Measurements from ENCODE around the gene LCP1.
"Not testable (repeated sequence)": the region's sequence is repeated elsewhere in the genome, so short reads cannot be mapped to it uniquely, and the experiment has no call there.

The LCP1 gene, protein sequence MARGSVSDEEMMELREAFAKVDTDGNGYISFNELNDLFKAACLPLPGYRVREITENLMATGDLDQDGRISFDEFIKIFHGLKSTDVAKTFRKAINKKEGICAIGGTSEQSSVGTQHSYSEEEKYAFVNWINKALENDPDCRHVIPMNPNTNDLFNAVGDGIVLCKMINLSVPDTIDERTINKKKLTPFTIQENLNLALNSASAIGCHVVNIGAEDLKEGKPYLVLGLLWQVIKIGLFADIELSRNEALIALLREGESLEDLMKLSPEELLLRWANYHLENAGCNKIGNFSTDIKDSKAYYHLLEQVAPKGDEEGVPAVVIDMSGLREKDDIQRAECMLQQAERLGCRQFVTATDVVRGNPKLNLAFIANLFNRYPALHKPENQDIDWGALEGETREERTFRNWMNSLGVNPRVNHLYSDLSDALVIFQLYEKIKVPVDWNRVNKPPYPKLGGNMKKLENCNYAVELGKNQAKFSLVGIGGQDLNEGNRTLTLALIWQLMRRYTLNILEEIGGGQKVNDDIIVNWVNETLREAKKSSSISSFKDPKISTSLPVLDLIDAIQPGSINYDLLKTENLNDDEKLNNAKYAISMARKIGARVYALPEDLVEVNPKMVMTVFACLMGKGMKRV

DNA sequence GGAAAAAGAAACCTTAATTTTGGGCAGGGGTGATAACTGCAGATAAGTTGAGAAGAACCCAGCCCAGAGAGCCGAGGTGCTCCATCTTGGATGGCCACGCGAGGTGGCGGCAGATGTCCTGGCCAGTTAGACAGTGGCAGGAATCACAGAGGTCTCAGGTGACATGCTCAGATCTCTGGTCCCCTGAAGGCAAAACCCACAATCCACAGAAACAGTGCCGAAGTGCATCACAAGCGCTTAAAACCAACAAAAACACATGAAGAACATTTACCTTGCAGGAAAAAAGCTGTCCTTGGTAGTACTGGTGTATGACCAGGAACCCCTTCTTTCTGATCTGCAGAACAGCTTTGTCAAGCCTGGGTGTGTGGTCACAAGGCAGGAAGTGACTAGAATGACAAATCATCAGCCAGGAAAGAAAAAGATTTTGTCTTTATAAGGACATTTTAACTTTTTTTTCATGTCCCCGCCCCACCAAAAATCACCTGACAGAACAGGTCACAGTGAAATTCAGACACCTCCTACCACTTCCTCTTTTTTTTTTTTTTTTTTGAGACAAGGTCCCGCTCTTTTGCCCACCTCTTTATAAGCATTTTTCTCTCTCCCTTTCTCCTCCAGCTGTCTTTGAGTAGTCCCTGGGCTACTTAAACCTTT, at the start of gene LCP1:
LCP1 (minus strand) TSS at position 338 of the 651 bp plus-strand sequence. CDS start 22,515 bp downstream, outside the sequence.
- in situ Hi-C loops (cut with MboI; ENCODE audit: low sequenced_read_pairs) = no loop called here

GRCh38 chr13:46229251-46229650, 47.3 kb upstream of the LCP1 start:
- in situ Hi-C loops (cut with MboI; ENCODE audit: low sequenced_read_pairs) = no loop called here

DNA sequence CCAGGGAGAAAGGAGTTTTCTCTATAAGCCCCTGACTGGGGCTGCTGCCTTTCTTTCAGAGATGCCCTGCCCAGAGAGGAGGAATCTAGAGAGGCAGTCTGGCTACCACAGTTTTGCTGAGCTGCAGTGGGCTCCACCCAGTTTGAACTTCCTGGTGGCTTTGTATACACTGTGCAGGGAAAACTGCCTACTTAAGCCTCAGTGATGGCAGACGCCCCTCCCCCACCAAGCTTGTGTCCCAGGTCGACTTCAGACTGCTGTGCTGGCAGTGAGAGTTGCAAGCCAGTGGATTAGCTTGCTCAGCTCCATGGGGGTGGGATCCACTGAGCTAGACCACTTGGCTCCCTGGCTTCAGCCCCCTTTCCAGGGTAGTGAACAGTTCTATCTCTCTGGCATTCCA, 38.3 kb upstream of the LCP1 start:
- in situ Hi-C loops (cut with MboI; ENCODE audit: low sequenced_read_pairs) = not testable (repeated sequence)

- in situ Hi-C loops (cut with MboI; ENCODE audit: low sequenced_read_pairs) = not testable (repeated sequence)
Observed at GRCh38 chr13:46214741-46215140, 32.8 kb upstream of the LCP1 start.

DNA sequence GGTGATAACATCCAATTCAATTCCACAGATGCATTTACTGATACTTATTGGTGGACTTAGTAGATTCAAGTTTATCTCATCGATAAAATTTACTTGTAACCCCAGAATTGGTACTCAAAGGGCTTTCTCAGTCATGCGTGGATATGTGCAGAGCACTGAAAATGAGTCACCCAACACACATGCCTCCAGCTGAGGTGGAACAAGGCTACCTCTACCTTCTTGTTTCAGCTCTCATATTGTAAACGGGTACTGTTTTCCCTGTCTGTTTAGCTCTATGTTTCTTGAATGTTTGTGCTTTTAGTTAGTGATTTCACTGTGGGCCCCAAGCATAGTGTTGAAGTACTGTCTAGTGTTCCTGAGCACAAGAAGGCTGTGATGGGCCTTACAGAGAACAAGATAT, 31.3 kb upstream of the LCP1 start:
- in situ Hi-C loops (cut with MboI; ENCODE audit: low sequenced_read_pairs) = no loop called here

- in situ Hi-C loops (cut with MboI; ENCODE audit: low sequenced_read_pairs) = no loop called here
Observed at GRCh38 chr13:46211483-46212351, 29.7 kb upstream of the LCP1 start, which contains the start of gene LRRC63. TSS of gene LRRC63 (plus strand) at chr13:46211928. CDS start at chr13:46213035, 1,107 bp downstream.

- in situ Hi-C loops (cut with MboI; ENCODE audit: low sequenced_read_pairs) = no loop called here
Observed at GRCh38 chr13:46211116-46211482, 29.1 kb upstream of the LCP1 start.

- in situ Hi-C loops (cut with MboI; ENCODE audit: low sequenced_read_pairs) = no loop called here
Observed at GRCh38 chr13:46210362-46211083, 28.5 kb upstream of the LCP1 start.

GRCh38 chr13:46207828-46208227, 25.9 kb upstream of the LCP1 start:
- in situ Hi-C loops (cut with MboI; ENCODE audit: low sequenced_read_pairs) = no loop called here

DNA sequence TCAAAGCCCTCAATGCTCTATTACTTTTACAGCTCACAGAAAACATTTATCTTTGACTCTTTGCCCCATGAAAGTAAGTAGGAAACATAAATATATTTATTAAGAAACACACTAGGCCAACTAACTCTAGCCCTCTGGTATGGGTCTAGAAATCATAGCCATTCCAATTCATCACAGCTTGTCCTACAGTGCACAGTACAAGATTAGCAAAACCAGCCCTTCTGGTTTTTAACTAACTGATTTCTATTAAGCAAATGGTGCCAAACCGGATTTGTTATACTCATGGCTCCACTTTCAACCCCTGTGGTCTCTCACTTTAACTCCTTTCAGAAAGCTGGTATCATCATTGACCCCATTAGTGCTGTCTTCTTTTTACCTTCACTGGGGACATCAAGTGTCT, 24.2 kb upstream of the LCP1 start:
- in situ Hi-C loops (cut with MboI; ENCODE audit: low sequenced_read_pairs) = no loop called here

- in situ Hi-C loops (cut with MboI; ENCODE audit: low sequenced_read_pairs) = no loop called here
Observed at GRCh38 chr13:46202966-46203365, 21.0 kb upstream of the LCP1 start.

- in situ Hi-C loops (cut with MboI; ENCODE audit: low sequenced_read_pairs) = no loop called here
Observed at GRCh38 chr13:46202188-46202795, 20.3 kb upstream of the LCP1 start.

DNA sequence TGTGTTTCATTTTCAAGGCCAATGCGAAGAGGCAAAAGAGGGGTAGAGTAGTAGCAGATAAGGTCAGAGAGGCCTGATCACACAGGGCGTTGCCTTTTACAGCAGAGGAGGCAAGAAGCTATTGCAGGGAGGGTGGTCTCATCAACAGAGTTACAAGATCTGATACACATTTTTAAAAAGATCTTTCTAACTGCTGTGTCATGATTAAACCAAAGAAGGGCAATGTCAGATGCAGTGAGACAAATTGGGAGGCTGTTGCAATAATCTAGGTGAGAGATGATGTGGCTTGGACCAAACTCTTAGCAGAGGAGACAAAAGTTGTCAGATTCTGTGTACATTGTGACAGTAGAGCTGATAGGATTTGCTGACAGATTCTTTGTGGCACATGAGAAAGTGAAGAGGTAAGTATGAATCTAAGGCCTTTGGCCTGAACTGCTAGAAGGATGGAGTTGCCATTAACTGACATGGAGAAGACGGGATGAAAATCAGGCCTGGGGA, 16.8 kb upstream of the LCP1 start:
- in situ Hi-C loops (cut with MboI; ENCODE audit: low sequenced_read_pairs) = no loop called here

DNA sequence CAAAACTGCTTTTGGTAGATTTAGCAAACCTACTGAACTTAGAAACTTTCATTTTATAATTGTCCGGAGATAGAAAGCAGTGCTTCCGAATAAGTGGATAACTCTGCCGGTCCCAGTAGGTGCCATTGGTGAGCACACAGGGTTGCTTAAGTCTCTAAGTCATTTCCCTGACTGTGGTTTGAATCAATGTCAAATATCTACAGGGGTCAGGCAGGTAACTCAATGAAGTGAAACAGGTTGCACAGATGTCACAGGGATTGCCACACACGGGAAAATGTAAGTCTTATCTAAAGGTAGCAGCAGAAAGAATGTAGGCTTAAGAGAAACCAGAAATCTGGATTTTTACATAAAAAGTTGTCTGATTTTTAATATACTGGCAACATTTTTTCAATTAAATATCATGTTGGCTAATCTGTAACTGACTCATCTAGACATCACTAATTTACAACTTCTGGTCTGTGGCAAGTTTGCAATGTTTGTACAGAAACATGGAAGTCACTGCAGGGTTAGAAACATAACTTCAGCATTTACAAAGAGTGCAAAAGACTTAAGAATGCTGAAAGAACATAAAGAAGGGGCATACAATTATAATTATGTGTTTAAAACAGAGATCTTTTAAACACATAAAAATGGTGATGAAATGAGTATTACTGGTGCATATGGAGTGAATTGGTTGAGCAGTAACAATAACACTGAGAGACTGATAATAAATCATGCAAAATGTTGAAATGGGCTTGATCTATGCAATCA, 15.5 kb upstream of the LCP1 start:
- in situ Hi-C loops (cut with MboI; ENCODE audit: low sequenced_read_pairs) = no loop called here

DNA sequence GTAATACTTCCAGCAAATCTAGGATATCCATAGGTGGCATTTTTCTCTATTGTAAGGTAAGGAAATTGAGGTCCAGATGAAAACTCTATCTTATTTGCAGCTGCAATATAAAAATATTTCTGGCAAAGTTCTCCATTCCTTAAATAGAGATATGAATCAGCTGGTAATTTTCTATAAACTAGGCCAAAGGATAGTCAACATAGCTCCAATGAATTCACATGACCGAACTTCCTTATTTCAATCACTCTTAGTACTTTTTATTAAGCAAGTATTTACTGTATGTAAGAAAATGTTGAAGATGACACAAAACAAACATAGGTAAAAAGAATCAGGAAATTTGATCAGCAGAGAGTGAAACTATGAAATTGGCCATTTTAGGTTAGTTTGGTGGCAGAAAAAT, 13.0 kb upstream of the LCP1 start:
- in situ Hi-C loops (cut with MboI; ENCODE audit: low sequenced_read_pairs) = no loop called here

DNA sequence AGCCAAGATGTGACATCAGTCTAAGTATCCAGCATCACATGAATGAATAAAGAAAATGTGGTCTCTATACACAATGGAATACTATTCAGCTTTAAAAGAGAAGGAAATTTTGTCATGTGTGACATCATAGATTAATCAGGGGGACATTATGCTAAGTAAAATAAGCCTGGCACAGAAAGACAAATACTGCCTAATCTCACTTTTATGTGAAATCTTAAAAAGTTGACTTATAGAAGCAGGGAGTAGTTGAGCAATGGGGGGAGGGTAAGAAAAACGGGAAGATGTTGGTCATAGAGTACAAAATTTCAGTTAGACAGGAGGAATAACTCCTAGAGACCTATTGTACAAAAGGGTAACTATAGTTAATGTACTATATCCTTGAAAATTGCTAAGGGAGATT, 10.4 kb upstream of the LCP1 start:
- in situ Hi-C loops (cut with MboI; ENCODE audit: low sequenced_read_pairs) = no loop called here

DNA sequence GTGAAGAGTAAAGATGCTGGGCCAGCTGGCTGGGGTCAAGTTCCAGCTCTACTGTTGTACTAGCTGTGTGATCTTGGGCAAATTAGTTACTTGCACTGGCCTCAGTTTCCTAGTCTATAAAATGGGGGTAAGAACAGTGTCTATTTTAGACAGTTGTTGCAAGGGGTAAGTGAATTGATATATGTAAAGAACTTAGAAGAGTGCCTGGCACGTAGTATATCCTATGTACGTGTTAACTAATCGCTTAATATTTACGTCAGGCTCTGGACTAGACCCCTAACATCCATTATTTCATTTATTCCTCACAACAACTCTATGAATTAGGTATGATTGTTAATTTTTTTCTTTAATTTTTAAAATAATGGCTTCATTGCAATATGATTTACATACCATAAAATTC, 3.7 kb upstream of the LCP1 start:
- in situ Hi-C loops (cut with MboI; ENCODE audit: low sequenced_read_pairs) = no loop called here

DNA sequence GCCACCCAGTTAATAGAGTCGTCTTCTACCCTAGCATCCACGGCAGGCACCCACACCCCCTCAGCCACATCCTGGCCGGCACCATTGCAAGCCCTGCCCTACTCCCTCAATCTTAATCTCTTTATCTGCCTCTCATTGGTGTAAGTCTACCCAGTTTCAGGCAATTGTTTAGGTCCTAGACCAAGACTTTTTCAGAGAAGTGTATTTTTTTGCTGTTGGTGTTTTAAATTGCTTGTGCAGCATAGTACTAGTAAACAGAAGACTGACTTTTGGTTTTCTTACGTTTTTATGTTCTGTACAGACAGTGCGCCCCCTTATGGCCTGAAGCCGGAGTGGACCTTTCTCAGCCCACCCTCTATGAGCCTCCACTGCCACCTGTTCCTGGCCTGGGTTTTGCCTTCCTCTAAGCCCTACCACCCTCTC, 2.3 kb upstream of the LCP1 start:
- in situ Hi-C loops (cut with MboI; ENCODE audit: low sequenced_read_pairs) = no loop called here

All from HL-60/S4 treated with retinoic acid at 250 ng/mL for 4 days and 3 days (cell line).